Suprapubic skin (tissue), 4 donors: ENCODE measurements around the gene KRT6C. TPM values are rescaled to one million over a fixed set of nuclear protein-coding genes. Genes with fewer than 3 reads are reported as not detected.

ENCODE experiments used
- DNase-seq, 2 donors: peaks; one replicate each; pipeline ENCODE4 v3.0.0-alpha.2; 2019; ENCODE audit warnings: low spot score in 2 of 2
- H3K27ac ChIP-seq: fragments of 200-600 bp; sonication (generic); one replicate; pipeline ENCODE4 v1.5.1; 2019
- H3K27me3 ChIP-seq: fragments of 200-600 bp; sonication (generic); one replicate; pipeline ENCODE4 v1.5.1; 2019
- H3K36me3 ChIP-seq: fragments of 200-600 bp; sonication (generic); one replicate; pipeline ENCODE4 v1.5.1; 2019
- H3K4me1 ChIP-seq: fragments of 200-600 bp; sonication (generic); one replicate; pipeline ENCODE4 v1.5.1; 2019
- H3K4me3 ChIP-seq: fragments of 200-600 bp; sonication (generic); one replicate; pipeline ENCODE4 v1.5.1; 2019; ENCODE audit warnings: mild to moderate bottlenecking
- H3K9me3 ChIP-seq: fragments of 200-600 bp; sonication (generic); one replicate; pipeline ENCODE4 v1.5.1; 2019
- CTCF ChIP-seq, 2 donors: fragments of 200-600 bp in 1 of 2; fragments of 450-650 bp in 1 of 2; sonication (generic) in 1 of 2; IDR thresholded peaks; one replicate each; pipeline ENCODE4 v1.5.1; 2016 to 2019; ENCODE audit warnings: antibody characterized with exemption in 2 of 2, mild to moderate bottlenecking in 1 of 2, moderate library complexity in 1 of 2
- EP300 ChIP-seq: sonication (generic); formaldehyde crosslinking; IDR thresholded peaks from one replicate; pipeline ENCODE4 v1.6.1; 2017; ENCODE audit warnings: antibody characterized with exemption
- POLR2A ChIP-seq, 2 donors: fragments of 450-650 bp; IDR thresholded peaks; one replicate each; pipeline ENCODE4 v1.6.1; 2017; ENCODE audit warnings: antibody characterized with exemption in 2 of 2, mild to moderate bottlenecking in 2 of 2, moderate library complexity in 2 of 2
- POLR2AphosphoS5 ChIP-seq, 3 donors: sonication (generic); formaldehyde crosslinking; IDR thresholded peaks; one replicate each; pipeline ENCODE4 v1.6.1; 2017; ENCODE audit warnings: antibody characterized with exemption in 3 of 3
- WGBS: methylation state at CpG from one replicate; pipeline ENCODE4 v1.1.5; 2018; 5-methylcytosine and 5-hydroxymethylcytosine counted together
- total RNA-seq, 4 donors: library from RNA; depleted of rRNA; stranded (reverse); fragments of >200 nt; gene quantifications; one replicate each; pipeline ENCODE4 v1.1.0, GENCODE V29; 2016

The KRT6C gene
- total RNA-seq, 4 donors from 2014 or later: 7.8 to 23.7 (median 14.8) TPM; not detected in 1

- no peak overlapping the region for H3K4me3 ChIP-seq
- no peaks in the 10 kb centered on the region for H3K36me3 ChIP-seq
- H3K9me3 ChIP-seq: no peaks in the 10 kb centered on the region
- WGBS: 22% methylated on average over 1 of the region's 1 CpG
- no peaks in the 10 kb centered on the region for H3K27me3 ChIP-seq
- no peak for DNase-seq
- H3K27ac ChIP-seq: no peak overlapping the region
- TF ChIP-seq POLR2A (IDR thresholded peaks at IDR 0.05) (no peak), CTCF (IDR thresholded peaks at IDR 0.05) (no peak), EP300 (no peak), POLR2AphosphoS5 (IDR thresholded peaks at IDR 0.05) (no peak)
- H3K4me1 ChIP-seq: peaks cover 32% of the 10 kb centered on the region
Observed at GRCh38 chr12:52498946-52499345, 25.3 kb upstream of the KRT6C start.

- Histone ChIP-seq H3K27me3 (no peaks in the 10 kb centered on the region), H3K36me3 (no peaks in the 10 kb centered on the region), H3K9me3 (no peaks in the 10 kb centered on the region), H3K4me3 (no peak overlapping the region), H3K4me1 (peaks cover 42% of the 10 kb centered on the region), H3K27ac (no peak overlapping the region)
- no peak for TF ChIP-seq CTCF (IDR thresholded peaks at IDR 0.05)
- no peak for TF ChIP-seq POLR2AphosphoS5 (IDR thresholded peaks at IDR 0.05)
- no peak for TF ChIP-seq POLR2A (IDR thresholded peaks at IDR 0.05)
- TF ChIP-seq EP300: no peak
- DNase-seq: no peak
- WGBS: 79% methylated on average over 7 of the region's 7 CpGs
Observed at GRCh38 chr12:52497975-52498374, 24.4 kb upstream of the KRT6C start.

DNA sequence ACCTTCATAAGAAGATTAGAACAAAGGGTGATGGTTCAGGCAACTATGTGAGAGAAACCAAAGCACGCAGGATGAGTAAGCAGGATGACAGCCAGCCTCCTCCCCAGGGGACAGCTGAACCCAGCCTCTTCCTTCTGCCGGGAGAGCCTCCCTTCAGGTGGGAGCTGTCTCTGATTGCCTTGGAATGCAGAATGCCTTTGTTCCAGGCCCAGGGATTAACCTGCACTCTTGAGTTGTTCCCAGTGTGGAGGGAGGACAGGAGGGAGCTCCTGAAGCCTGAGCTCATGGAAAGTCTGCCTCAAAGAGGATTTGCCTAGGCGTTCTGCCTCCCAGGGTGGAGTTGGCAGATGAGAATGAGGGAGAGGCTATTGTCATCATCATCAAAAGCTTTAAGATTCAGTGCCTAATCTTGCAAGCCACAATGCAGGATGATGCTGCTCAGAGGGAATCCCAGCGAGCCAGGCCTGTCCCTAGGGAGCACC lies 23.0 kb upstream of the KRT6C start:
- no peak for DNase-seq
- 35% methylated on average over 4 of the region's 4 CpGs for WGBS

GRCh38 chr12:52496054-52496453 lies 22.4 kb upstream of the KRT6C start:
- no peak for TF ChIP-seq POLR2A (IDR thresholded peaks at IDR 0.05)
- TF ChIP-seq EP300: no peak
- TF ChIP-seq CTCF (IDR thresholded peaks at IDR 0.05): no peak
- no peak for TF ChIP-seq POLR2AphosphoS5 (IDR thresholded peaks at IDR 0.05)
- Histone ChIP-seq H3K27ac (peak overlapping the region; percentile 88), H3K36me3 (no peaks in the 10 kb centered on the region), H3K9me3 (no peaks in the 10 kb centered on the region), H3K4me1 (peaks cover 43% of the 10 kb centered on the region), H3K4me3 (no peak overlapping the region), H3K27me3 (peaks cover 6% of the 10 kb centered on the region)
- DNase-seq: no peak
- WGBS: 65% methylated on average over 2 of the region's 2 CpGs

More for the DNA sequence above, 23.0 kb upstream of the KRT6C start:
- peaks cover 1% of the 10 kb centered on the region for H3K27me3 ChIP-seq
- TF ChIP-seq POLR2AphosphoS5 (IDR thresholded peaks at IDR 0.05): peak in 2 of 3 donors; percentile 31 to 66
- no peak for TF ChIP-seq EP300
- TF ChIP-seq CTCF (IDR thresholded peaks at IDR 0.05): no peak
- H3K9me3 ChIP-seq: no peaks in the 10 kb centered on the region
- no peak overlapping the region for H3K4me3 ChIP-seq
- H3K36me3 ChIP-seq: no peaks in the 10 kb centered on the region
- peak overlapping the region; percentile 88 for H3K27ac ChIP-seq
- peaks cover 43% of the 10 kb centered on the region for H3K4me1 ChIP-seq

DNA sequence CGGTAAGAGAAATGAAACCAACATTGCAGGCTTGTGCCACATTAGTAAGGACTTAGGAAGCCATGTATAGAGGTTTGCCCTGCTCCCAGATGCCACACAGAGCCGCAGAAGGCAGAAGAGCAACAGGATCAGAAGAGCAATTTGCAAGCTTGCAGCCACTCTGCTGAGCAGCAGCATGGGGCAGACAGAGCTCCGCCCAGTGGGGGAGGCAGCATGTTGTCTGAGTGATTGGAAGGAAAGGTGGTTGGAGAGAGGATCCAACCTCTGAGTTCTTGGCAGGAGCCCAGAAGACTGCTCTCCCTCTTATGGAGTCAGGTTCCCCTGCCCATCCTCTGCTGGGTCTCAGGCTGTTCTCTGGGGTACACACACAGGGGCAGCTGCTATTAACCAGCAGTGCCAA lies 21.8 kb upstream of the KRT6C start:
- Histone ChIP-seq H3K27me3 (peaks cover 6% of the 10 kb centered on the region), H3K4me1 (peaks cover 43% of the 10 kb centered on the region), H3K27ac (peak overlapping the region; percentile 88), H3K36me3 (no peaks in the 10 kb centered on the region), H3K4me3 (no peak overlapping the region), H3K9me3 (no peaks in the 10 kb centered on the region)
- TF ChIP-seq POLR2AphosphoS5 (IDR thresholded peaks at IDR 0.05): no peak
- 58% methylated on average over 3 of the region's 3 CpGs for WGBS
- DNase-seq: no peak

DNA sequence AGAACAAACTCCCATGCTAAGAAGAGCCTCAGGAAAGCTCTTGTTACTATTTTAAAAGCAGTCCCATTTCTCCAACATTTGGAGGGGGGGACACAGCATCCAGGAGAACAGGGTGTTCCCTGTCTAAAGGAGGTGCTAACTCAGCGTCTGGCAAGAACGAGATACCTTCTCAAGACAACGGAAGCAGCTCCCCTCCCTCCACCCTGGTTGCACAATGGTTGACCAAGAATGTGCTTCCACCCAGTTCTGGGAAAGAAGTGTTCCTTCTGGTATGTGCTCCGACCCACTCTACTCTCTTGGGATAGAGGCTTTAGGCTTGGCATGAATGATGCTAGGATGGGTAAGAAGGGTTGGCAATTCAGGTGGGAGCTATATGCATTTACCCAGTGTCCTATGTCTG lies 20.9 kb upstream of the KRT6C start:
- H3K4me3 ChIP-seq: no peak overlapping the region
- peaks cover 6% of the 10 kb centered on the region for H3K27me3 ChIP-seq
- WGBS: 42% methylated on average over 4 of the region's 4 CpGs
- no peak for TF ChIP-seq EP300
- TF ChIP-seq POLR2AphosphoS5 (IDR thresholded peaks at IDR 0.05): peak; percentile 54 to 94 (median 91)
- no peak for TF ChIP-seq POLR2A (IDR thresholded peaks at IDR 0.05)
- DNase-seq: peak in 1 of 2 donors; percentile 84
- no peaks in the 10 kb centered on the region for H3K9me3 ChIP-seq
- peak overlapping the region; percentile 88 for H3K27ac ChIP-seq
- H3K36me3 ChIP-seq: no peaks in the 10 kb centered on the region
- peaks cover 43% of the 10 kb centered on the region for H3K4me1 ChIP-seq
